HG03439 (cell line): ENCODE results near the gene TBRG4.

ENCODE experiments used
- ATAC-seq: cut with Tn5 transposase; IDR thresholded peaks from one replicate; pipeline ENCODE4 v1.9.1; 2021; ENCODE audit warnings: mild to moderate bottlenecking, moderate library complexity; ENCODE audit not compliant: unreplicated experiment

Gene TBRG4

DNA sequence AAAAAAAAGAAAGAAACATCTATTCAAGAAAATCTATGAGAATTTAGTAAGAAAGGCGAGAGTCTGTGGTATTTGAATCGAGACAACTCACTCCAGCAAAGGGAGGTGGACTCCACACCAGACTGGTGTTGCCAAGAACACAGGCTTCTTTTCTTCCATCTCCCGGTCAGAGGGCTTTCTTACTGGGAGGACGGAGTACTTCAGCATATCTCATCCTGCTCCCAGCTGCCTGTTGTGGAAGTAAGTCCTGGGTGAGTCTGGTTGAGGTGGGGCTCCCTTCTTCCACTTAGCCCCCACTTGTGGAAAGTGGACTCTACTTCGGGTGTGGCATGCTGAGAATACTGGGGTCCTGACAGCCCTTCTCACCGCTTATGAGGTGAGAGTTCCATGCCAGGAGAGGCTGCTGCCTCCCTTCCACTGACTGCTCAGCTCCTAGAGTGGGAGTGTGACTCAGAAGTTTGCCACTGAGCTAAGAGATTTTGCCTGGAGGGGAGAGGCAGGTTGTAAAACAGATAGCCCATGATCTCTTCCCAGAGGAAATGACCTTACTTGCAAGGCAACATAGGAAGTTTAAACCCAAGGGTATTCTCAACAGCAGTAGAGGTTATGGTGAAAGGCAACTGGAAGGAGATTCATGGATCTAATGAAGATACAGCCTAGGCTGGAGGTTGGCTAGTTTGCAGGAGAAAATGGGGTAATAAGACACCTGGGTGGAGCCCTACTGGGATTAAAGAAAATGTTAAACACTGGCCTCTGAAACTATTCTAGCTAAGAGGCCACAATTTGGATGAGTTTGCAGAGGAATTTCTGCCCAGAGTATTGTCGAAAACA, 19.2 kb downstream of the TBRG4 start:
- ATAC-seq: no peak

- ATAC-seq: no peak
Measured at GRCh38 chr7:45089341-45089891, 22.1 kb downstream of the TBRG4 start.

DNA sequence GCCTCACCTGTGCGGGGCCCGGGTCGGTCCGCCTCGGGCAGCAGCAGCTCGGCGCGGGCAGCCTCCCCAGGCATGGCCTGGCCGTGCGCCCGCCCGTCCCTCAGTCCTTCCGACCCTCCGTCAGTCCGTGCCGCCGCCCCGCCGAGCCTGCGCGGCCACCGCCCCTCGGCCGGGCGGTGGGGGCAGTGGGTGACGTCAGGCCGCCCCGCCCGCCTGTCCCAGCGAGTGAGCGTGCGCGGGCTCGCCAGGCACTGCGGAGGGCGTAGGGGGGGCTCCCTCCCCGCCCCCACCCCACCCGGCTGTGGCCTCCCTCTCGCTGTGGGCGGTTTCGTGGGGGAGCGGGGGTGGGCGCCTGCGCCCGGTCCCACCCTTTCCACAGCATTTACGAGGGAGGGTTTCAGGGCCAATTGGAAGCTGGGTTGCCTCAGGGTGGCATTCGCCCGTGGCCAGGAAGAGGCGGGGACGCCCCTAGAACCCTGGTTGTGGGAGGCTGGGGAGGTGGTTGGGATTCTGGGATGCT, 22.6 kb downstream of the TBRG4 start, which contains the start of gene NACAD:
TSS of gene NACAD (minus strand) at position 149 of the 520 bp plus-strand sequence. CDS start at position 74, 75 bp downstream.
- no peak for ATAC-seq

GRCh38 chr7:45088146-45088701, 23.3 kb downstream of the TBRG4 start:
- no peak for ATAC-seq

- no peak for ATAC-seq
Measured at GRCh38 chr7:45087301-45088145, 24.0 kb downstream of the TBRG4 start.

- no peak for ATAC-seq
Measured at GRCh38 chr7:45086331-45087065, 25.0 kb downstream of the TBRG4 start.

DNA sequence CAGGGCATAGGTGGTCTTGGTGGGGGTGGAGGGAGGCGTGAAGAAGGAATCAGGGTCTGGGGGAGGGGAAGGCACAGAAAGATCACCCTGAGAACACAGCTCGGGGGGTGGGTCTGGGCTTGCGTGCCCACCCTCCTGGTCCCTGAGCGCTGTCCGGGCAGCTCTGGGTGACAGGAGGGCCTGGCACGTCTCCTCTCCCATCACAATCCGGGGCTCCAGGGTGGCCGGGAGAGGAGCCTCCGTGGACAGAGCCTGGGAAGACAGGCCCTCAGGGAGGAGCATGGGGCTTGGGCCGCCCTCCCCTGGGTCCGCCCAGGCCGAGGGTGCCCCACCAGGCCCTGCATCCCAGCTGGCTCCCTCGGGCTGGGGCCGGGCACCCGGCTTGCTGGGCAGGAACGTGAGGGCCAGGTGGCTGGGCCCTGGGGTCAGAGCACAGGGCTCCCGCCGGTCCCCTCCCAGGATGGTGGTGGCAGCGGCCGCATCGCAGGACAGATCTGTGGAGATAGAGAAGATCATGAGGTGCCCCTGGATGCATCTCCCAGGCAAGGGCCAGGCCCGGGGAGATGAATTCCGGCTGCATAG, 25.8 kb downstream of the TBRG4 start:
- ATAC-seq: no peak

DNA sequence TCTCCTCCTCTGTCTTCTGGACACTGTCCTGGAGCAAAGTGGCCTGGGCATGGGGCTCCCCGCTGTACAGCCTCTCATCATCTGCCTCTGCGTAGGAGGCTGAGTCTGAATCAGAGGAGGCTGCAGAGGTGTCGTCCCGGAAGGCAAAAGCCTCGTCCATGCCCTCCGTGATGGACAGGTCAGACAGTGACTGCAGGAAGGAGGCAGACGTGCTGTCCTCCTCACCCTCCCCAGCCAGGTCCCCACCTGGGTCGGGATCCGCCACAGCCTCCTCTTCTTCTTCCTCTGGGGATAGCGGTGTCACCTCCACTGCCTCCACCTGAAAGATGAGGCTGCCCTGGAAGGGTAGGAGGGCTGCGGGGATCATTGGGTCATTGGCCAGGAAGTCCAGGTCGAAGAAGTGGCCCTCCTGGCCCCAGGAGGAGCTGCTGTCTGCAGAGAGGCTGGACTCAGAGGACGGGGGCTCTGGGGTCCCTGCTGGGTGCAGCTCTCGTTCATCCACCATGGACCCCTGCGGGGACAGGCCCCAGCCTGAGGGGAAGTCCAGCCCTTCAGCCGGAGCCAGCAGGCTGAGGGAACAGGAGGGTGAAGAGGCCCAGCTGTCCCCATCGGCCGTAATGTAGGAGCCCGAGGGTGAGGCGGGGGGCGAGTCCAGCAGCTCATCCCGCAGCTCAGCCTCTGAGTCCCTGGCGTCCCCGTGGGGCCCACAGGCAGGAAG, 26.4 kb downstream of the TBRG4 start:
- ATAC-seq: no peak

DNA sequence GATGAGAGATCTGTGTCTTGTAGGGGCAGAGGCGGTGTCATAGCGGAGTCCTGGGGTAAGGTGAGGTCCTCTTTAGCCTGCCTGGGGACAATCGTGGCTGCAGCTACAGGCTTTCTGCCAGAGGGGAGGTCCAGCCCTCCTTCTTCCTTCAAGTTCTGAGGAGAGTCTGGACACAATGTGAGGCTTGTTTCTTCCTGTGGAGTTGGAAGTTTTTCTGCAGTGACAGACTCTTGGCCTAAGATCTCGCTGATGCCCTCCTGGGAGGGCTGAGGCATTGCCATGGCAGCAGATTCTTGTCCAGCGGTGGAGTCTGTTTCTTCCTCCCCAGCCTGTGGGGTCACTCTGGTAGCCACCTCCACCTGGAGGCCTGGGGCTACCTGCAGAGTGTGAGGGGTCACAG, 27.2 kb downstream of the TBRG4 start:
- ATAC-seq: no peak

DNA sequence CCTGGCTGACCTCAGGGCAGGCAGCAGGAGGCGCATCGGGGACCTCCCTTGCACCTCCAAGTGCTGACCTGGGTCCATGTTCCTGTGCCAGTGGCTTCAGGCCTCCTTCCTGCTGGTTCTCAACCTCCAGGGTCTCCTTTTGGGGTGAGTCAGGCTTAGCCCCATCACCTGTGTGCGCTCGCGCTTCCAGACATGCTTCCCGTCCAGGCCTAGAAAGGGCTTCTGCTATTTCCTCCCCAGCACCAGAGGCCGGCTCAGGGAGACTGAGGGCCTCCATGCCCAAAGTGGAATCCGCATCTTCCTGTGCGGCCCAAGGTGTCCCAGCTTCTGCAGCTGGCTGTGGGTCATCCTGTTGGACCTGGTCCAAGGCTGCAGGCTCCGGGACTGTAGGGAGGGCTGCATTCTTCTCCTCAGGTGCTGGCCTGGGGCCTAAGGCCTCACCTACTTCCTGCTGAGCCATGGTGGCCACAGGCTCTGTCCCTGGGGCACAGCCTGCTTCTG, 28.6 kb downstream of the TBRG4 start:
- no peak for ATAC-seq

DNA sequence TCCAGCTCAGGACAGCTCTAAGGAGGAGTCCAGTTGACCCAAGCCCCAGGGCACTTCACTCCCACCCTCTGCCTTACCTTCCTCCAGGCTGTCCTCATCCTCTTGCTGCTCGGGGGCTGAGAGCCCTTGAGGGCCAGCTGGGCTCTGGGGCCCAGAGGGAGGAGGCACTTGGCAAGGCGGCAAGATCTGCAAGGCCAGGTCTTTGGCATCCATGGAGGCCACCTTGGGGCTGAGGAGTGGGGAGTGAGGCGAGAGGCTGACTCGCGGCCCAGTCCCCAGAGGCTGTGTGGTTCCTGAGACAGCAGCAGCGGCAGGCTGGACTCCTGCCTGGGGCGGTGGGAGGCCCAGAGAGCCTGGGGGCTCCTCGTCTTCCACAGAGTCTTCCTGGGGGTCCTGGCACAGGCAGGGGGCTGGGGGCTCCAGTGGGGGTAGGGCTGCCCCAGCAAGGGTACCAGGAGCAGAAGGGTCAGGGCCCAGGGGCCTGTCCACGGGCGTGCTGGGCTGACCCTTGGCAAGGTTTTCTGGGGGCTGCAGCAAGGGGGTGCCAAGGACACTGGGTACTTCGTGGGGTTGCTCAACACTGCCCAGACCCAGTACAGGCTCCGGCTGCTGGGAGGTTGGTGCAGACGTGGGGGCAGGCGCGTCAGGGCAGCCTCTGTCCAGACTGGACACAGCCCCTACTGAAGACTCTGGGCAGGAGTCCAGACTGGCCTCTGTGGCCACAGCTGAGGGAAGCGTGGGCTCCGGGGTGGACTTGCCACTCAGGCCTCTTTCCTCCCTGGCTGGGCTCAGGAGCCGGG, 29.3 kb downstream of the TBRG4 start:
- ATAC-seq: no peak

GRCh38 chr7:45081670-45081974, 29.9 kb downstream of the TBRG4 start:
- ATAC-seq: no peak

DNA sequence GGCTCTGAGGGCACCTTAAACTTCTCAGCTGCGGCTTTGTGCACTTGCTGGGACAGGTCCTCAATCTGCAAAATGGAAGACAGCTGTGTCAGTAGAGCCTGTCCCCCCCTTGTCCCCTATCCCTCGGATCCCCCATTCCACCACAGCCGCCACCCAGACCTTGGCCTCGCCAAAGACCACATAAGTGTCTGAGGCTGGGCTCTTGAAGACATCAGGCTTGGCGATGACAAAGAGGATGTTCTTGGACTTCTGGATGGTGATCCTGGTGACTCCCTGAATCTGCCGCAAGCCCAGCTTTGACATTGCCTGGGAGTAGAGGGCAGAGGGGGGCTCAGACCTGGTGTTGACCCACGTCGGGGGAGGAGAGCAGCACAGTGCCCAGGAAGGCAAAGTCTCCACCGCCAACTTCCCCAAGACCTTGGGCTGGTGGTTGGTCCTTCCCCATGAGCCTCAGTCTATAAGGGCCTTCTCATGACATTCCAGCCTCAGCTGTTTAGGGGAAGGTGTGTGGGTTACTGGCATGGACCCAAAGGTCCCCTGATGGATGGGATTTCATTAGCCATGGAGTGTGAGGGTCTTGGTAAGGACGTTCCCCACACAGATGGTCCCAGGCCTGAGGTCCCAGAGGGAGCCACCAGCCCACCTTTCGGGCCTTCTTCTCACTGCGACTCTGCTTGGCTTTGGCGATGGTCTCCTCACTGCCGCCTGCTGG, 30.4 kb downstream of the TBRG4 start:
- no peak for ATAC-seq

GRCh38 chr7:45080265-45080957, 31.1 kb downstream of the TBRG4 start:
- no peak for ATAC-seq

GRCh38 chr7:45078125-45078681, 33.3 kb downstream of the TBRG4 start:
- no peak for ATAC-seq

DNA sequence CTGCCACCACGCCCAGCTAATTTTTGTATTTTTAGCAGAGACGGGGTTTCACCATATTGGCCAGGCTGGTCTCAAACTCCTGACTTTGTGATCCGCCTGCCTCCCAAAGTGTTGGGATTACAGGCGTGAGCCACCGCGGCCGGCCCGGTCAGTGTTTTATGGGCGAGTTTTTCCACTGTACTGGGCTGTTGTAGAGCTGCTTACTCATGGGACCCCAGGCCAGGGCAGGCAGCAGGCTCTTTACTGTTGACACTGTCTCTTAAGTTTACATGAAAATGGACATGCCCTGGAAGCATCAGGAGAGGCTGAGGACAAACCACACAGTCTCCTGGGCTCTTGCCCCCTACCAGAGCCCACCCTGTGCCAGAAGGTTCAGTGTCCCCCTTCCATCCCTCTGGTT, 33.9 kb downstream of the TBRG4 start:
- ATAC-seq: no peak

GRCh38 chr7:45076946-45077345, 34.6 kb downstream of the TBRG4 start:
- no peak for ATAC-seq
